Measurements from ENCODE around the gene PTX4.
"Not testable (repeated sequence)": the region's sequence is repeated elsewhere in the genome, so short reads cannot be mapped to it uniquely, and the experiment has no call there.

The PTX4 gene

DNA sequence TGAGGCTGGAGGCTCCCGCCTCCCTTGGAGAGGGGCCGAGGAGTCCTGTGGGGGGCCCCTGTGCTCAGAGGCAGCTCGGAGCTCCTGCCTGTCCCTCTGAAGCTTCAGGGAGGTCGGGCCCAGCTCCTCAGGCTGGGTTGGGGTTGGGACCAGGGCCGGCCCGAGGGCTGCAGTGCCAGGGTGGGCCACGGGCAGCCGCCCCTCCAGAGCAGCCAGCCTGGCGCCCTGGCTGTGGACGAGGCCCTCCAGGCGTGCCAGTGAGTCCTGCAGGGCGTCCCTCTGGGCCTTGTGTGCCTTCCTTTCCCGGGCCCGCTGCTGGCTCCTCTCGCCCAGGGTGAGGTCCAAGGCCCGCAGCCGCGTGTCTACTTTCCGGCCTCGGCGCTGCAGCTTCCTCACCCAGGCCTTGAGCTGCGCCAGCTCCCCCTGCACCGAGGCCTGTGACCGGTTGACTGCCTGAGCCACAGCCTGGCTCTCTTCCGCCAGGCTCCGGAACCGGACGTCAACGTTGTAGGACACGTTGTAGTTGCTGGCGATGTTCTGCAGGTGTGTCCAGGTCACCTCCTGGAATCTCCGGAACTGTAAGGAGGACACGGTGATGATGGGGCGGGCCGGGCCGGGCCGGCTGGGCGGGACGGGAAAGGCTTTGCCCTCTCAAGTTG, 1.2 kb downstream of the PTX4 start:
- FAIRE-seq (no peak), DNase-seq (ENCODE audit: low spot score) (no peak)

DNA sequence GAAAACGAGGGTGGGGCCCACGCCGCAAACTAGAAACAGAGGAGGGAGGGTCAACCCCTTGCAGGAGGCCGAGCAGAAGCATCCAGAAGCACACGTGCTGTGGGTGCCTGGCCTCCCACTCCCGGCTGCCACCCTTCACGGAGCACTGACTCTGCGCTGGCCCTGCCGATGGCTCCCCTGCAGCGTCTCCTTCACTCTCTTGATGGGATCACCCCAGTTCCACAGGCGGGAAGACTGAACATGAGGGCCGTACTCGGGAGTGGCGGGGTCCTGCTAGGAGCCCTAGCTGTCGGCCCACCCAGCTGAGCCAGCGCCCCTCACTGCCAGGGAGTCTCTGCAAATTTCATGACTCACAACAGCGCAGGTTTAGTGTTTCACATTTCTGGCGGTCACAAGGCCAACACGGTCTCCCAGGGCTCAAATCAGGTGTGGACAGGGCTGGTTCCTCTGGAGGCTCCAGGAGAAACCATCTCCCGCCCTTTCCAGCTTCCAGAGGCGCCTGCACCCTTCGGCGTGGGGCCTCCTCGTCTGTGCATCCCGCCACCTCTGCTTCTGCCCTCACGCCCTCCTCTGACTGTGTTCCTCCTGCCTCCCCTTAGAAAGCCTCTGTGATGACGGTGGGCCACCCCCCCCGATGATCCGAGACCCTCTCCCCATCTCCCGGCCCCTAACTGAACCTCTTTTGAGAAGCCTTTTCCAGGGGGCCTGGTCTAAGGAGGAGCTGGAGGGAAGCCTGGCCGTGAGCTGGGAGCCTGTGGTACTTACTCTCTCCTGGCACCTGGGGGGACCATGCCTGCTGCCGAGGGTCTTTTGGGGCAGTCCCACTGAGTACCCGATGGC, 2.0 kb downstream of the PTX4 start:
- DNase-seq (ENCODE audit: low spot score) (no peak), FAIRE-seq (no peak)

DNA sequence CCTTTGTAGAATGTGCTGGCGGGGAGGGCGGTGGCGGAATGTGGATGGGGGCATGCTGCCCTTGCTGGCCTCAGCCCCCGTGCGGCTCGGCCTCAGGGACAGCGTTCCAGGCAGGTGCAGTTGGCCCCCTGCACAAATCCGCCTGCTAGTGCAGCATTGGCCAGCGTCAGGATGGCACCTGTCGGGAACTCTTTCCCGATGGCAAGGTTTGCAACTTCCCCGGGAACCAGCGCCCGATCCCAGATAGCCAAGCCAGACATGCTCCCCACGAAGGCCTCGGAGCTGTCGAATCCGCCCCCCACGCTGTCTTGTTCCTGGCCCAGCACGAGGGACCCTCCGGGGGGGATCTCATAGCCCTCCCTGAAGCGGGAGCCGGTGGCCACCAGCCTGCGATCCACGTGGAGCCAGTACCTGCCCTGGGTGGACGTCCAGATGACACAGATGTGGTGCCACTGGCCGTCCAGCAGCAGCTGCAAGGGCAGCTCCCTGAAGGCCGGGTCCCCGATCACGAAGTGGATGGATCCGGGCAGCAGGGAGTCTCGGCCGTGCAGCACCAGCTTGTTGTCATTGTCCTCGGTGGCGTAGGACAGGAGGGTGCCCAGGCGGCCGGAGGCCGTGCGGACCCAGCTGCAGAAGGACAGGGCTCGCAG, 2.8 kb downstream of the PTX4 start:
- no peak for FAIRE-seq

DNA sequence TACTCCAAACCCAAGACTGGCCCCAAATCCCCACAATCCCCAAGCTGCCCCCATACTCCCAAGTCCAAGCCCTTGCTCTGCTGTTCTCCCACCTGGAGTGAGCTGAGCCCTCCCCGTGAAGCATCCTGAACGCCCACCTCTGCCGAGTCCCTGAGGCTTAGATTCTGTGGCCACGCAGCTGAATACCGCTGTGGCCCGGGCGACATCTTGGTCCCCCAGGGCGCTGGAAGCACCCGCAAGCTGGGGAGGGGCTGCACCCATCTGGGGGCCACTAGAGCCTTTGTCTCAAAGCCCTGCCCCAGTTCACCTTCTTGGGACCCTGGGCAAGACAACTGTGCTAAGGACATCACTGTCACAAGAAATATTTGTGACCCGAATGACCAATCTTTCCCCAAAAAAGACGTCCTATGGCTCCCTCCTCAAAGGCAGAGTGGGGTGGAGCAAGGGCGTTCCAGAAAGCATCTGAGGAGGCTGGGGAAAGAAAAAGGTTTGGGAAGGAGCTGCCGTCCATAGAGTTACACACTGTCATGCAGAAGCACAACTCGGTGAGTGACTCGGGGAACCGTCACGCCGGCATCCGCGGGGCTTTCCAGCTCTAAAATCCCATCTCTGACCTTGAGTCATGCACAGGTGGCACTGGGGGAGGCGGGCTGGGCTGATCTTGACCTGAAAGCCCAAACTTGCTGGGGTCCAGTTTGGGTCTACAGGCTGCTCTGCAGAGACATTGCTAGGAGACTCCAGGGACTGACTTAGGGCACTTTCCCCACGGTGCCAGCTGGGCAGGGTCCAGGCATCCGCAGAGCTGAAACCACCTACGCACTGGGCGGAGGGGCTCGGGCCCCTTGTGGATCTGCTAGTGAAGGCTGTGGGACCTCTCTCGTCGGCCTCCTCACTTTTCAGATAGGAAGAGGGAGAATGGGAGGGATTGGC, 6.6 kb downstream of the PTX4 start:
- FAIRE-seq (peak; percentile 73), DNase-seq (ENCODE audit: low spot score) (peak; percentile 73)

More for the DNA sequence above, 2.8 kb downstream of the PTX4 start:
- DNase-seq (ENCODE audit: low spot score), result no peak

DNA sequence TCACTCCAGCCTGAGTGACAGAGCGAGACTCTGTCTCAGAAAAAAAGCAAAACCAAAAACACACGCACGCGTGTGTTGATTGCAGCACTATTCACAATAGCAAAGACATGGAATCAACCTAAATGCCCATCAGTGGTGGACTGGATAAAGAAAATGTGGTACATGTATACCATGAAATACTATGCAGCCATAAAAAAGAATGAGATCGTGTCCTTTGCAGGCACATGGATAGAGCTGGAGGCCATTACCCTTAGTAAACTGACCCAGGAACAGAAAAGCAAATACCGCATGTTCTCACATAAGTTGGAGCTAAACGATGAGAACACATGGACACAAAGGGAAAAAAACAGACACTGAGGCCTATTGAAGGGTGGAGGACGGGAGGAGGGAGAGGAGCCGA, 9.8 kb downstream of the PTX4 start:
- not testable (repeated sequence) for FAIRE-seq; DNase-seq (ENCODE audit: low spot score)

DNA sequence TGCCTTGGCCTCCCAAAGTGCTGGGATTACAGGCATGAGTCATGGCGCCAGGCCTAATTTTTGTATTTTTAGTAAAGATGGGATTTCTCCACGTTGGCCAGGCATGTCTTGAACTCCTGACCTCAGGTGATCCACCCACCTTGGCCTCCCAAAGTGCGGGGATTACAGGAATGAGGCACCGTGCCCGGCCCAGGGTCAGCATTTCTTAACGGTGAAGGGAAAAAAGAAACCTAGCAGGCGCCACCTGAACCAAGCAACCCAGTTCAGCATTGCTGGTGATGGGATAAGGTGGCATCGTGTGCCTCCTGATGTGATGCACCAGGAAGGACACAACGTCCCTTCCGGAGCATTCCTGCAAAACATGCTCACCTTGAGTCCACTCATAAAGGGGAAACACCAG, 11.7 kb downstream of the PTX4 start:
- FAIRE-seq (no peak), DNase-seq (ENCODE audit: low spot score) (no peak)

DNA sequence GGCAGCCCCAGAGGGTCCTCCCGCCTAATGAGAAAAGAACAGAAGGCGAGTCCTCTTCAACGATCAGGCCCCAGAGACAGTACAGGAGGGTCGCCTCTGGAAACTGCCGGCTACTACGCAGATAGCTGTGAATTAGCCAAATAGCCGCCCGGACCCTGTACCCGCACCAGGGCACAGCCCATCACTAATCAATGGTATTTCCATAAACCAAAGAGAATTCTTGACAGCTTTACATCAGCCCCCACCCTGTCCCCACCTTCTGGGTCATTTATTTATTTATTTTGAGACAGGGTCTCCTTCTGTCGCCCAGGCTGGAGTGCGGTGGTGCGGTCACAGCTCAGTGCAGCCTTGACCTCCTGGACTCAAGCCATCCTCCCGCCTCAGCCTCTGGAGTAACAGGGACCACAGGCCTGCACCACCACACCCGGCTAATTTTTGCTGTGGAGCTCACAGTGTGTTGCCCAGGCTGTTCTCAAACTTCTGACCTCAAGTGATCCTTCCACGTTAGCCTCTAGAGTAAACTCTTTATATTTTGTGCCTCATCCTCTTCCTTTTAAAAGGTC, 13.1 kb downstream of the PTX4 start:
- FAIRE-seq, result no peak
- DNase-seq (ENCODE audit: low spot score), result no peak

DNA sequence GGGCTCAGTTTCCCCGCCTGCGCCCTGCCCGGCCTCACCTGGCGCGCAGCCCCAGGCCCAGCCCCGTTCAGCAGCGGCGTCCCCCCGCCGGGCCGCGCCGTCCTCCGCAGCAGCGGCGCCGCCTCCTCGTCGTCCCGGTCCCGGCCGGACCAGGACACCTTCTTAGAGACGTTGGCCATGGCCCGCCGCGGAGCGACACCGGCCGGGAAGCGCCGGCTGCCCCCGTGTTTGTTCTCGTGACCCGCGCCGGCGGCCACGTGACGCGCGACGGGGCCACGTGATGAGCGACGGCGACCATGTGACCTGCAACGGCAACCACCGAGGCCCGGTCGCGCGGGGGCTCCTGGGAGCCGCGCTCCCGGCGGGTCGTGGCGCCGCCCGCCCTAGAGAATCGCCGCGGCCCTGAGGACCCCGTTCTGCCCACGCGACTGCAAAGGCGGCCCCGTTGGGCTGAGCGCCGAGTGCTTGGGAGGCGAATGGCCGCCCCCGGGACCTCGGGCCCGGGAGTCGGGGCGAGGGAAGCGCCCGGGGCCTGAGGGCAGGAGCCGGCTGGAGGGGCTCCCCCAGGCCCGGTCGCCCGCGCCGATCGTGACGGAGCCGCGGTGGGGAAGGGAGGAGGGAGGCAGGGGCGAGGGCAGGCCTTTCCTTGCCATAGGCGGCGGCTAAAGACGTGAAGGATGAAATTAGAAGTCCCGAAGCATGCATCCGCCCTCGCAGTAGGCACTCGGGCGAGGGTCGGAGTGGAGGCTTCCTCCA, 13.8 kb downstream of the PTX4 start, which contains the start of gene CLCN7:
CLCN7 (minus strand) TSS at position 233 of the 756 bp plus-strand sequence; CDS start at position 179, 54 bp downstream.
- FAIRE-seq, result no peak

DNA sequence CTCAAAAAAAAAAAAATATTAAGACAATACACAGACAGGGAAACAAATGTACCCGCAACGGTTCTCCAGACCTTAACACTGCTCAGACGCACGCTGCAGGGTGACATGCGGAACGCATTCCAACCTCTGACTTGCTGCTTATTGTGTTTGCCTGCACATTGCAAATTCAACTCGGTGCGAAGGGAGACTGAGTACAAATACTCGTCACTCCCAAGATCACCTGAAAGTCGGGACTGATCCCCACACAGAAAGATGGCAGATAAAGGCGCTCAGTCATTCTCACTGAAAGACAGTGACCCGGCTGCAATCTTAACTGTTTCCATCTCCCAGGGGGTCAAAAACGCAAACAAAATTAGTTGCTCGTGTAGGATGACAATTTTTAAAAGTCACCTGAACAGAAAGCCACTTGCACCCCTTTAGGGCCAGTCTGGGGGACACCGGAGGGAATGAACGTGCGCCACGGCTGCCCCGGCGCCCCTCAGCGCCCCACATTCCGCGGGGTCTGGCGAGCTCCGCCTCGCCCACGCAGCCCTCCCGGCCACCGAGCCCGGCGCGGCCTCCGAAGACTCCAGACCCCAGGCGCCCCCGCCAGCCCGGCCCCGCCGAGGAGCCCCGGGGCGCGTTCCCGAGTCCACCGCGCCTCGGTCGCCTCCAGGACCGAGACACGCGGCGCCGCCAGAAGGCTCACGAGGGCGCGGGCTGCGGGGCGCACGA, 14.5 kb downstream of the PTX4 start:
- no peak for FAIRE-seq
- DNase-seq (ENCODE audit: low spot score), result no peak

More for the DNA sequence above, 13.8 kb downstream of the PTX4 start, which contains the start of gene CLCN7:
- peak; percentile 67 for DNase-seq (ENCODE audit: low spot score)

DNA sequence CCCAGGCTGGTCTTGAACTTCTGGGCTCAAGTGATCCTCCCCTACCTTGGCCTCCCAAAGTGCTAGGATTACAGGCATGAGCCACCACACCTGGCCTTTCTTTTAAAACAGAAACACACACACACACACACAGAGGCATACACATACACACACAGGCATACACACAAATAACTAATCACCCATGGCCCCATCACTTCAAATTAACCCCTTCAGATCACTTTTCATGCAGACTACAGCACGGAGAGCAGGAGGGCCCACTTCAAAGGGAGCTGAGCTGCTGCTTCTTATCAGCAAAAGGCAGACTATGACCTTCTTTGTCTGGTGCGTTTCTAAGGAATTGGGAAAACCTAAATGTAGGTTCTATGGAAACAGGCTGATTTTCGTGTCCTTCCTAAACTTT, 15.8 kb downstream of the PTX4 start:
- DNase-seq (ENCODE audit: low spot score) (no peak), FAIRE-seq (no peak)

DNA sequence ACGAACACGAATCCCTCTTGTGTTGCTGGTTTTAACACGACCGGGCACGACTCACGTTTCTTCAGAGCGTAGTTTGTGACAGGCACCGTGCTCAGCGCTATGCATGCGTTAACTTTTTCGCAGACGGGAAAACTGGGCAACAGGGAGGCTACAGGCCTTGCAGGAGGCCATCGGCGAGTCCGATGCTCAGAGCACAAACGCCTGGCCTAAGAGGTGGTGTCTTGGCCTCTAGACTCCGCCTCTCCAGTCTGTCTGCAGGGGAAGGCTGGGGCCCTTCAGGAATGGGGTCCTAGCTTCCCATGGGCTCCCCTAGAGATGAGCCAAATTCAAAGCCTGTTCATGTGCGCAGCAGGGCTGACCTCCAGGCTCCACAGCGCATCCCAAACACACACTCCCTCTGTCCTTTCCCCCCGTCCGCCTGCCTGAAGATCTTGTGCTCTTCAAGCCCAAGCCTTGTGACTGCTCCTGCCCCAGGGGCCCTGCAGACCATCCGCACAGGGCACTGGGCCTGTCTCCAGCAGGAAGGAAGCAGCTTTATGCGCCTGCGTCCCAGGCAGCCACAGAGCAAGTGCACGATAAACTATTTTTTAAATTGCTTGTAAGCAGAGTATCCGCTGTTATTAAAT, 17.1 kb downstream of the PTX4 start:
- FAIRE-seq (no peak), DNase-seq (ENCODE audit: low spot score) (no peak)

DNA sequence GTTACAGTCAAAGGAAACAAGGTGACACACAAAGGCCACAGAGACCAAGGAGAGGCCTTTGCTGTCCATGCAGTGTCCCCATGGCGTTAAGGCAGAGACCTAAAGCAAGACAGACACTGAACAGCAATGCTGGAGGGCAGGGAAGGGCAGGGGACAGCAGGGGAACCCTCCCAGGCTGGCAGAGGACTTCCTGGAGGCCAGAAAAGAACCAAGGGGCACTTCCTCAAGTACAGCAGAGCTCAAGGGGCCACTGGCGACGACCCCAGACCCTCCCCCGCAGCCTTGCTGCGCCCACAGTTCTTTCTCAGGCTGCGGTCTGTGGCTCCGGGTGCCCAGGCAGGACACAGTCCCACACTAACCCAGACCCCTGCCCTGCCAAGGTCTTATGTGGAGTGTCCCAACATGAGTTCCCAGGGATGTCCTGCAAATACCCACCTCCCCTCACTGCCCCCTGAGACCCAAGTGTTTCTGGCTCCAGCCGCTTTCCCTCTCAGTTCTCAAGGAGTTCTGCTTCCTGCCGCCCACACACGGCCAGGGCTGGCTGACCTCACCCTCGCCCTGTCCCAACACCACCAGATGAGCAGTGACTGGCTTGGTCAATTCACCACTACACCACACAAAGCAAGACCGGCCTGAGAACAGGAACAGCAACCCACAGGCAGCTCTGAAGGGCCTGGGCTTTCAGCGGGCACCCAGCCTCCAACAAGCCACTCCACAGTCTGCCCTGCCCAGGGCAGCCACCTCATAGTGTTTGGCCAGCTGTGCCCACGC, 18.1 kb downstream of the PTX4 start:
- no peak for FAIRE-seq
- no peak for DNase-seq (ENCODE audit: low spot score)

DNA sequence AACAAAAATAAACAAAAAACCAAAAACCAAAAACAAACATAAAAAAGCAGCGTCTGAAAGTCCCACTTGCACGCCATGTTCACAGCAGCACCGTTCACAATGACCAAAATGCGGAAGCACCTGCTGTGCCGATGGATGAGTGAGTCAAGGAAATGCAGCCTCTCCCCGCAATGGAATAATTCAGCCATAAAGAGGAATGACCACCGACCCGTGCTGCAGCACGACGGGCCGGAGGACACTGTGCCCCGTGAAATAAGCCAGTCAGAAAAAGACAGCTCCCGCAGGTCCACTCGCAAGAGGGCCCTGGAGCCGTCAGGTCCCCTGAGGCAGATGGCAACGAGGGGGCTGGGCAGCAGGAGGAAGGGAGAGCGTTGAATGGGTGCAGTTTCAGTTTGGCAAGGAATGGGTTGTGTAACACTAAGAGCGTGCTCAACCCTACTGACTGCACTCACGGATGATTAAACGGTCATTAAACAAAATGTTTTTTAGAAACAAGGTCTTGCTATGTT, 19.0 kb downstream of the PTX4 start:
- no peak for FAIRE-seq

DNA sequence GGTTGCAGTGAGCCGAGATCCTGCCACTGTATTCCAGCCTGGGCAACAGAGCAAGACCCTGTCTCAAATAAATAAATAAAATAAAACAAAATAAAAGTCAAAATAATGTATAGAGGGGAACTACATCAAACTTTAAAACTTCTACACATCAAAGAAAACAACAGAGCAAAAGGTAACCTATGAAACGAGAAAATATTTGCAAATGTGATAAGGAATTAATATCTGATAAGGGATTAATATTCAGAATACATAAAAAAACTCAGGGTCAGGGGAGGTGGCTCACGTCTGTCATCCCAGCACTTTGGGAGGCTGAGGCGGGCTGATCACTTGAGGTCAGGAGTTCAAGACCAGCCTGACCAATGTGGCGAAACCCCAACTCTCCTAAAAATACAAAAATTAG, 19.6 kb downstream of the PTX4 start:
- DNase-seq (ENCODE audit: low spot score); FAIRE-seq: not testable (repeated sequence)

More for the DNA sequence above, 19.0 kb downstream of the PTX4 start:
- DNase-seq (ENCODE audit: low spot score), result no peak

DNA sequence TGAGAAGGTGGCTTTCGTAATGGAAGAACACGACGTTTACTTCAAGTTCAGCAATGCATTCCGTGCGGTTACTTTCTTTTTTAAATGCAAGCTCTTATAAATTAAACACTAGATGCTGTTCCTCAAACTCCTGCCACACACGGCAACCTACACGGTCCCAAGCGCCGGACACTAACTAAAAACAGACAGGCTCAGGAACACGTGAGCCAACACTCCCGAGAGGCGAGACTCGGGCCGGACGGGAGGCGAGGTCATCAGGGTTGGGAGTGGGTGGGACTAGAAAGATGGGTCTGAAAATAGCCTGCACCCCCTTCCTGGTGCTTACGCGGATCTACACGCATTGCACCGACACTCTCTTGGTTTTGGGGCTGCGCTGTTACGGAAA, 20.3 kb downstream of the PTX4 start:
- DNase-seq (ENCODE audit: low spot score), result no peak

DNA sequence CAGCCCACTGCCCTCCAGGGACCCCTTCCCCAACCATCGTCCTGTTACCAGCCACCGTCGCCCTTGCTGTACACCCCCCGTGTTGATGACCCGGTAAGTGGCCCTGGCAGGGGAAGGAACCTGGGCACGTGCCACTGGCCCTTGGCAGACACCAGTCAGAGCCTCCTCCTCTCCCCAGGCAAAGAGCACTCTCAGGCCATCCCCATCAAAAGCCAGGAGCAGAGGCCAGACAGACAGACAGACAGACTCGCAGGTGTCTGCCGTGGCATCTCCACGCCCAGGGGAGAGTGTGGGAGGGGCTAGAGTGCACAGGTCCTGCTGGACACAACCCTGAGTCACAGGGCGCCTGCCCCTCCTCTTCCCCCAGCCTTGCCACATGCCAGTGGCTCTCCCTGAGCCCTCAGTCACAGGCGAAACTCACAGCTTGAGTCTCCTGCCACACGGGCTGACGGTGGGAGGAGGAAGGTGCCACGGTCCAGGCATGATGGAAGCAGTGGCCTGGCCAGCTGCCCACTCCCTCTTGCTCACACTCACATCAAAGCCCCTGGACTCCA, 21.7 kb downstream of the PTX4 start:
- FAIRE-seq, result no peak
- DNase-seq (ENCODE audit: low spot score), result peak; percentile 60

More for the DNA sequence above, 20.3 kb downstream of the PTX4 start:
- FAIRE-seq, result no peak

DNA sequence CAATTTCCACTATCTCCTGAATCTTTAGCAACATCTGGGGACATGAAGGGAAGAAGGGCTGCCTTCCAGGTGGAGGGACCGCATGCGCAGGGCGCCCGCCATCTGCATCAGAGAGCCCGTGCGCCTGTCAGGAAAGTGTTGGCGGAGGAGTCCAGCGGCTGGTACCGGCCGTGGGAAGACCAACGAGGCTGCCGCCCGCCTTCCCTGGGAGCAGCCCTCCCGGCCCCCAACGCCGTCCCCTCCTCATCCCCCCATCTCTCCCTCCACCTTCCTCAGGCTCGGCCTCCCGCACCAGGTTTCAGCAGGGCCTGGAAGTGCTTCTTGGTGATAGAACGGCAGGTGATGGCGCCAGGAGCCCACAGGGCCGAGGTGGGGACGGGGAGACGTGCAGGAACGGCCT, 22.7 kb downstream of the PTX4 start:
- FAIRE-seq (no peak), DNase-seq (ENCODE audit: low spot score) (no peak)

DNA sequence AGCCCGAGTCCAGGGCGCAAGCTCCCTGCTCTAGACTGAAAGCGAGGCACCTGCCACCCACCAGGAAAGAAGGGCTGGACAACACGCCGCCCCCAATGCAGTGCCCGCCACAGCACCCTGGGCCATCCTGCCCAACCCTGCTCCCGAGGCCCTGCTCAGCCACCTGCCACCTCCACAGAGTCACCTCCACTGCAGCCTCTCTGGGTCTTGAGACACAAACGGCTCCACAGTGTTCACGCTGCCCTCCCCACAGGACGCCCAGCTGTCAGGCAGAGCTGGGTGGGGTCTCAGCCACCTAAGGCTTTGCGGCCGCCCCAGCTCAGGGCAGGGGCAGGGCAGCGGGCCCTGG, 23.2 kb downstream of the PTX4 start:
- FAIRE-seq (no peak), DNase-seq (ENCODE audit: low spot score) (no peak)

Measured in RCC 7860 (cell line).